ENCODE measurements around the gene TM4SF4.

DNA sequence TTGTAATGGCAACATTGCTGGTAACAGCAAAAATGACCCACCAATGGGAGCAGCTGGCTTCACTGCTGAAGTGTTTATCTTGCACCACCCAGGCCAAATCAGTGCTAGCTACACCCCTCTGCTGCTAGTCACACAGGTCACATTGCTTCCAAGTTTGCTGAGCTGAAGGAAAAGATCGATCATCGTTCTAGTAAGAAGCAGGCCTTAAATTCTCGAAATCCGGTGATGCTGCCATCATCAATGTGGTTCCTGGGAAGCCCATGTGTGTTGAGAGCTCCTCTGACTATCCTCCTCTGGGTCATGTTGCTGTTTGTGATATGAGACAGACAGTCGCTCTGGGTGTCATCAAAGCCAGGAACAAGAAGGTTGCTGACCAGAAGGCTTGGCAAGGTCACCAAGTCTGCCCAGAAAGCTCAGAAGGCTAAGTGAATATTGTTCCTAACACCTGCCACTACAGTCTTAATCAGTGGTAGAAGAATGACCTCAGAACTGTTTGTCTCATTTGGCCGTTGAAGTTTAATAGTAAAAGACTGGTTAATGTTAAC is 21.2 kb downstream of the TM4SF4 start:
- TF ChIP-seq CTCF (IDR thresholded peaks at IDR 0.05) (no peak), EZH2 (IDR thresholded peaks at IDR 0.05) (no peak), EZH2phosphoT487 (IDR thresholded peaks at IDR 0.05) (no peak)
